OCI-LY1 (cell line): Measurements from ENCODE around the gene LRG1.

Experiments used
- H2AFZ ChIP-seq: fragments of 200-600 bp; sonication (generic), shearing (Covaris generic); 2 replicates; pipeline ENCODE4 v1.6.0; 2014; ENCODE audit warnings: antibody characterized with exemption, mild to moderate bottlenecking, low read length
- H3F3A ChIP-seq: fragments of 200-600 bp; sonication (generic), shearing (Covaris generic); 2 replicates; pipeline ENCODE4 v1.6.0; 2014; ENCODE audit warnings: mild to moderate bottlenecking, antibody characterized with exemption, low read length, moderate library complexity; ENCODE audit not compliant: insufficient read depth
- H3K27ac ChIP-seq: fragments of 200-600 bp; sonication (generic); 2 replicates; pipeline ENCODE4 v1.5.1; 2014; ENCODE audit warnings: low read length, mixed run types, mild to moderate bottlenecking, low read depth; ENCODE audit not compliant: poor library complexity, severe bottlenecking
- H3K27me3 ChIP-seq: fragments of 200-600 bp; sonication (generic); 2 replicates; pipeline ENCODE4 v1.6.0; 2014; ENCODE audit warnings: antibody characterized with exemption, mild to moderate bottlenecking, low read length, moderate library complexity; ENCODE audit not compliant: insufficient read depth
- H3K36me3 ChIP-seq: fragments of 200-600 bp; sonication (generic); 2 replicates; pipeline ENCODE4 v1.6.1; 2014; ENCODE audit warnings: mild to moderate bottlenecking, antibody characterized with exemption, low read length, moderate library complexity, mixed read lengths; ENCODE audit not compliant: insufficient read depth
- H3K4me1 ChIP-seq: fragments of 200-600 bp; sonication (generic); 2 replicates; pipeline ENCODE4 v1.5.1; 2014; ENCODE audit warnings: mild to moderate bottlenecking, low read length, moderate library complexity; ENCODE audit not compliant: insufficient read depth, severe bottlenecking
- H3K4me2 ChIP-seq: fragments of 200-600 bp; sonication (generic), shearing (Covaris generic); 2 replicates; pipeline ENCODE4 v1.6.1; 2014; ENCODE audit warnings: low read length
- H3K4me3 ChIP-seq: fragments of 200-600 bp; sonication (generic); 2 replicates; pipeline ENCODE4 v1.5.1; 2014; ENCODE audit warnings: low read length, low read depth, mild to moderate bottlenecking, mixed read lengths; ENCODE audit not compliant: poor library complexity, severe bottlenecking
- H3K79me2 ChIP-seq: fragments of 200-600 bp; shearing (Covaris generic); 2 replicates; pipeline ENCODE4 v1.6.1; 2016; ENCODE audit warnings: mixed run types, low read length, mixed read lengths; ENCODE audit not compliant: insufficient read depth
- H3K9ac ChIP-seq: fragments of 200-600 bp; sonication (generic), shearing (Covaris generic); 2 replicates; pipeline ENCODE4 v1.6.1; 2014; ENCODE audit warnings: mild to moderate bottlenecking, low read length, mixed read lengths
- H3K9me2 ChIP-seq: fragments of 200-600 bp; sonication (generic), shearing (Covaris generic); 2 replicates; pipeline ENCODE4 v1.6.1; 2014; ENCODE audit warnings: low read depth, mild to moderate bottlenecking, low read length, mixed read lengths
- H3K9me3 ChIP-seq: fragments of 200-600 bp; shearing (Covaris generic); 2 replicates; pipeline ENCODE4 v1.6.1; 2014; ENCODE audit warnings: low read length, mixed read lengths
- H4K20me1 ChIP-seq: fragments of 200-600 bp; sonication (generic), shearing (Covaris generic); 2 replicates; pipeline ENCODE4 v1.6.0; 2016; ENCODE audit warnings: mild to moderate bottlenecking, low read length; ENCODE audit not compliant: insufficient read depth
- CTCF ChIP-seq: fragments of 200-600 bp; sonication (generic), shearing (Covaris generic); IDR thresholded peaks from 2 replicates; pipeline ENCODE4 v1.5.1; 2017; ENCODE audit warnings: mild to moderate bottlenecking, antibody characterized with exemption, low read length, moderate library complexity, mixed read lengths
- EZH2 ChIP-seq: fragments of 200-600 bp; sonication (generic), shearing (Covaris generic); IDR thresholded peaks from 2 replicates; pipeline ENCODE4 v1.8.0; 2017; ENCODE audit warnings: borderline replicate concordance, mixed run types, mild to moderate bottlenecking, antibody characterized with exemption, low read length, moderate library complexity, mixed read lengths

LRG1 gene

DNA sequence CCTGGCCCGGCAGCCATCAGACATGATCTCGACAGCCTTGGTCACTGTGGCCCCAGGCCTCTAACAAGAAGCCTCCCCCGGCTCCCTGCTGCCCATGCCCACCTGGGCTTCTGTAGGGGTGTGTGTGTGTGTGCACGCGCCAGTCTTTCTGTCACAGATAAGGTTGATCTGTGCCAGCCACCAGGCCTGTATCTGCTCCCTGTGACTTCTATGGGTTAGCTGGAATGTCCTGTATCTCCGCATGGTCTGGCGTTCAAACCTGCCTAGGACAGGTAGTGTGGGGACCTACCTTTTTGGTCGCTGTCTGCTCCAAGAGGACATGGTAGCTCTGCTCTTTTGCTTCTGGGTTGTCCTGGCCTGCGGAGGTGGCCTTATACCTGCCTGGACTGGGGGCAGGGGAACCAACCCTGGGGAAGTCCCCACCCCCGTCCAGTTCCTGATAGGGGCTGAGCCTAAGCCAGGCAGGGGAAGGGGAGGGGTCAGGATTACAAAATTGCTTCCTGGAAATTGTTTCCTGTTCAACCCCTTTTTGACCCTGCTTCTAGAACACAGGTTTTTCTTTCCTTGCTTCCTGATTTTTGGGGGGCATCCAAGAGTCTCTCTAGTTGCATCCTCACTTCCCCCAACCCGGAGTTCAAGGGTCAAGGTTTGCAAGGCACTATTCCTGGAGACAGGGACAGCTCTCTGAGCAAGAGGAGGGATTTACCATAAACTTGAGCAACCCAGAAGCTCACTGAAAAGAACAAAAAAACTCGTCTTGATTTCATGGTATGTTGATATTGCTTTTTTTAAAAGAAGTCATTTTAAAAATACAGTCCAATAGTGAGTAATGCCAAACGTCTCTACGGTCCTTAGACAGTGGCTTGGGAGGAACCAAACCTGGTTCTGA, at the start of gene LRG1:
Gene LRG1 (minus strand): TSS at position 344 of the 889 bp plus-strand sequence. CDS start 23 bp downstream, at position 321.
- no peak within 1 kb of the TSS for H3K4me3 ChIP-seq
- no peaks in the 10 kb centered on the region for H3K79me2 ChIP-seq
- peaks cover 15% of the 10 kb centered on the region; the same call in 1 of the 2 replicates for H3K27me3 ChIP-seq
- no peaks in the 10 kb centered on the region for H3K9me3 ChIP-seq
- H3K27ac ChIP-seq: no peak within 1 kb of the TSS
- TF ChIP-seq EZH2: no peak
- TF ChIP-seq CTCF: no peak
- no peaks in the 10 kb centered on the region for H3K9me2 ChIP-seq
- H3K9ac ChIP-seq: no peak within 1 kb of the TSS
- H2AFZ ChIP-seq: no peak within 1 kb of the TSS
- no peaks in the 10 kb centered on the region; the same call in 1 of the 2 replicates for H3K36me3 ChIP-seq
- no peak within 1 kb of the TSS for H3K4me2 ChIP-seq
- peaks cover 8% of the 10 kb centered on the region for H3K4me1 ChIP-seq
- H3F3A ChIP-seq: no peaks in the 10 kb centered on the region
- no peaks in the 10 kb centered on the region for H4K20me1 ChIP-seq

- Histone ChIP-seq H3K27ac (no peak overlapping the region), H3K4me2 (no peak overlapping the region), H3K4me3 (no peak overlapping the region), H3F3A (no peaks in the 10 kb centered on the region), H3K9me3 (no peaks in the 10 kb centered on the region), H3K36me3 (no peaks in the 10 kb centered on the region), H3K9ac (no peak overlapping the region), H4K20me1 (no peaks in the 10 kb centered on the region), H3K9me2 (no peaks in the 10 kb centered on the region), H3K79me2 (no peaks in the 10 kb centered on the region), H3K27me3 (peaks cover 4% of the 10 kb centered on the region; the same call in 1 of the 2 replicates), H3K4me1 (peaks cover 7% of the 10 kb centered on the region), H2AFZ (no peak overlapping the region)
- no peak for TF ChIP-seq EZH2
- no peak for TF ChIP-seq CTCF
These were observed 48.5 kb upstream of the LRG1 start for GRCh38 chr19:4588291-4588761.

DNA sequence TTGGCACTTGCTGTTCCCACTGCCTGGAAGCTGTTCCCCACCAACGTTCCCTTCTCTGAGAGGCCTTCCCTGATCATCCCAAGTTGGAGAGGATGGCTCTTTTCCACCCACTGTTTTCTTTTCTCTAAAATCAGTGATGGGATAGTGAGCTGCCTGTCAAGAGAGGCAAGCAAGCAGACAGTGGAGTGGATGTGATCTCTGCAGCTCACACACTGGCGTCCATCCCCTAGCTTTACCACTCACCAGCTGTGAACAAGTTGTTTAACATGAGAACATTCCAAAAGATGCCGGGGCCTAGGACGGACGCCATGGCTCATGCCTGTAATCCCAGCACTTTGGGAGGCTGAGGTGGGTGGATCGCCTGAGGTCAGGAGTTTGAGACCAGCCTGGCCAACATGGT, 47.7 kb upstream of the LRG1 start:
- Histone ChIP-seq H3K4me1 (peaks cover 7% of the 10 kb centered on the region), H3K36me3 (no peaks in the 10 kb centered on the region), H3K4me3 (no peak overlapping the region), H4K20me1 (no peaks in the 10 kb centered on the region), H3F3A (no peaks in the 10 kb centered on the region), H3K79me2 (no peaks in the 10 kb centered on the region), H3K27ac (no peak overlapping the region), H3K9me2 (no peaks in the 10 kb centered on the region), H3K4me2 (no peak overlapping the region), H3K9ac (no peak overlapping the region), H2AFZ (no peak overlapping the region), H3K9me3 (no peaks in the 10 kb centered on the region), H3K27me3 (peaks cover 4% of the 10 kb centered on the region; the same call in 1 of the 2 replicates)
- TF ChIP-seq CTCF (no peak), EZH2 (no peak)
